Kidney (tissue), 14 donors: ENCODE results near the gene PITPNC1. TPM values are rescaled to one million over a fixed set of nuclear protein-coding genes. Genes with fewer than 3 reads are reported as not detected.
A peak's percentile ranks its signal among the peaks of the same experiment; 100 is the strongest.
"Not testable (repeated sequence)": the region's sequence is repeated elsewhere in the genome, so short reads cannot be mapped to it uniquely, and the experiment has no call there.

ENCODE experiments used
- DNase-seq, 5 donors: peaks; one replicate each; pipeline ENCODE4 v3.0.0-alpha.2; 2013 to 2020
- FAIRE-seq: peaks from 2 replicates; lab custom pipeline; 2012; peaks lifted over from hg19 to GRCh38; lab: Jason Lieb, UNC
- H3K27ac ChIP-seq, 2 donors: one replicate each; pipeline ENCODE4 v1.7.0; 2013; ENCODE audit warnings: low read depth in 2 of 2, low read length in 2 of 2, inconsistent platforms in 1 of 2
- H3K27me3 ChIP-seq: one replicate; pipeline ENCODE4 v1.7.1; 2013; ENCODE audit warnings: low read length, inconsistent platforms; ENCODE audit not compliant: control insufficient read depth, insufficient read depth
- H3K36me3 ChIP-seq, 3 donors: one replicate each; pipeline versions ENCODE4 v1.7.0 to v1.7.1; 2013; ENCODE audit warnings: low read length in 3 of 3, control low read depth in 1 of 3, inconsistent platforms in 1 of 3; ENCODE audit not compliant: insufficient read depth in 3 of 3, control insufficient read depth in 2 of 3
- H3K4me1 ChIP-seq, 3 donors: one replicate each; pipeline versions ENCODE4 v1.7.0 to v1.7.1; 2013; ENCODE audit warnings: low read length in 3 of 3, inconsistent platforms in 1 of 3, low read depth in 1 of 3; ENCODE audit not compliant: control insufficient read depth in 2 of 3, insufficient read depth in 2 of 3
- H3K4me3 ChIP-seq, 3 donors: one replicate each; pipeline versions ENCODE4 v1.7.0 to v1.8.1; 2013; ENCODE audit warnings: low read length in 3 of 3, control low read depth in 1 of 3, inconsistent platforms in 1 of 3
- H3K9ac ChIP-seq, 3 donors: one replicate each; pipeline versions ENCODE4 v1.7.0 to v1.7.1; 2013; ENCODE audit warnings: low read length in 3 of 3, control low read depth in 1 of 3, inconsistent platforms in 1 of 3
- H3K9me3 ChIP-seq, 3 donors: one replicate each; pipeline versions ENCODE4 v1.7.0 to v1.7.1; 2013; ENCODE audit warnings: low read length in 3 of 3, control low read depth in 1 of 3, inconsistent platforms in 1 of 3; ENCODE audit not compliant: control insufficient read depth in 2 of 3, insufficient read depth in 1 of 3
- CTCF ChIP-seq: IDR thresholded peaks from 3 replicates; pipeline ENCODE4 v1.5.1; 2012; ENCODE audit warnings: mild to moderate bottlenecking, moderate library complexity, borderline replicate concordance; ENCODE audit not compliant: insufficient read depth; ENCODE audit errors: extremely low read depth
- intact Hi-C: fragments of 100-400 bp; cut with DNase I; formaldehyde crosslinking; loops from one replicate; pipeline ENCODE4 v1.11.1; 2022
- polyA plus RNA-seq: library from polyadenylated mRNA; stranded (reverse); fragments of 350-450 nt; fragmentation: Illumina TruSeq; extraction: RNeasy Lipid Tissue Mini Kit (QIAGEN cat#74804); gene quantifications from one replicate; pipeline ENCODE4 v1.2.3, GENCODE V29; 2014; ENCODE audit warnings: low read depth, low replicate concordance; ENCODE audit not compliant: insufficient read depth
- total RNA-seq: library from RNA; stranded (reverse); fragmentation: NEBNext Ultra II Directional; extraction: Animal tissue kit (Norgen Biotek cat#: 25700); gene quantifications from one replicate; pipeline ENCODE4 v1.2.1, GENCODE V29; 2021
- donor health status: control.
- donor health status: control.
- donor health status: control.
- donor health status: control.
- donor health status: control.
- donor health status: DM: yes; HTN: yes; CAD: no.
- donor health status: Normal renal cell carcinoma (clear cell type).

Gene PITPNC1
- total and polyA plus RNA-seq, 2 donors from 2014 or later, result 14.2 to 41.3 TPM

GRCh38 chr17:67479148-67479547 lies 102.1 kb downstream of the PITPNC1 start:
- Histone ChIP-seq H3K36me3 (no peaks in the 10 kb centered on the region), H3K27me3 (no peaks in the 10 kb centered on the region), H3K9ac (peak overlapping the region in 1 of 3 donors; percentile 31), H3K9me3 (no peaks in the 10 kb centered on the region), H3K4me1 (peaks cover 3 to 24% (median 5%) of the 10 kb centered on the region in 3 donors), H3K27ac (peak overlapping the region in 1 of 2 donors; percentile 47), H3K4me3 (peak overlapping the region in 1 of 3 donors; percentile 18)
- intact Hi-C loops, result no loop called here
- TF ChIP-seq CTCF, result no peak
- peak in 2 of 5 donors; percentile 37 to 51 for DNase-seq
- FAIRE-seq, result no peak

- DNase-seq, H3K9ac ChIP-seq, H3K27me3 ChIP-seq, H3K27ac ChIP-seq, H3K36me3 ChIP-seq, intact Hi-C loops, H3K4me3 ChIP-seq, FAIRE-seq, H3K9me3 ChIP-seq: not testable (repeated sequence)
- peaks cover 0 to 16% (median 0%) of the 10 kb centered on the region in 3 donors for H3K4me1 ChIP-seq
Measured at GRCh38 chr17:67480959-67481358, 103.9 kb downstream of the PITPNC1 start.

DNA sequence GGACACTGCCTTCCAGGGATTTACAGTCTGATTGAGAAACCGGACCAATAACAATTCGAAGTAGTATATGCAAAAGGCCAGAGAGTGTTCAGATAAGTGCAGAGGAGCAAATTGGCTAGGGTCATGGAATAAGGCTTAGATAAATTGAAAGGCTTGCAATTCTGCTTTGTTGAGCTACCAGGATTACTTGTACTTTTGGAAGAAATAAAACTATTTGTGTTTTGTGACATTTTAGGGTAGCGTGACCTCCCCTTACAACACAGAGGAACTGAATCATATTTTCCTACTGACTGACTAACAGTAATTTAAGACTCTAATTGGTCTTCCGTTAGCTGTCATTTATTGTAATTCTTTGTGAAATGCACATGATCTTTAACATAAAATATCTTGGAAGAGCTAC lies 104.7 kb downstream of the PITPNC1 start:
- no peak overlapping the region for H3K9ac ChIP-seq
- FAIRE-seq (peak; percentile 8), DNase-seq (no peak)
- H3K27me3 ChIP-seq, result no peaks in the 10 kb centered on the region
- no peak overlapping the region for H3K4me3 ChIP-seq
- intact Hi-C loops, result no loop called here
- TF ChIP-seq CTCF, result no peak
- H3K4me1 ChIP-seq, result peaks cover 0 to 16% (median 0%) of the 10 kb centered on the region in 3 donors
- no peak overlapping the region for H3K27ac ChIP-seq
- H3K36me3 ChIP-seq, result no peaks in the 10 kb centered on the region
- no peaks in the 10 kb centered on the region for H3K9me3 ChIP-seq

GRCh38 chr17:67482764-67483163 lies 105.7 kb downstream of the PITPNC1 start:
- no peak for FAIRE-seq
- Histone ChIP-seq H3K27me3 (no peaks in the 10 kb centered on the region), H3K4me3 (no peak overlapping the region), H3K4me1 (peaks cover 0 to 16% (median 0%) of the 10 kb centered on the region in 3 donors), H3K27ac (no peak overlapping the region), H3K36me3 (no peaks in the 10 kb centered on the region), H3K9ac (no peak overlapping the region), H3K9me3 (no peaks in the 10 kb centered on the region)
- TF ChIP-seq CTCF, result no peak
- intact Hi-C loops, result no loop called here
- DNase-seq, result no peak
